Measurements from ENCODE around the gene TCERG1L.

The TCERG1L gene

GRCh38 chr10:131280101-131280500 is 31.4 kb downstream of the TCERG1L start:
- H3K9ac ChIP-seq: no peak overlapping the region
- H3K36me3 ChIP-seq: peaks cover 0 to 61% (median 5%) of the 10 kb centered on the region in 11 experiments; a peak in 11 of 22 replicates
- H3K4me1 ChIP-seq: peaks cover 10 to 28% (median 19%) of the 10 kb centered on the region in 10 experiments; a peak in 19 of 20 replicates
- H3K27me3 ChIP-seq: no peaks in the 10 kb centered on the region
- peaks cover 0 to 14% (median 7%) of the 10 kb centered on the region in 11 experiments; a peak in 12 of 22 replicates for H3K9me3 ChIP-seq (replicated peaks in 1 of 11)
- no peak overlapping the region for H3K4me3 ChIP-seq
- no peak for TF ChIP-seq Cebpa-rat (IDR thresholded peaks at IDR 0.05)
- H4K20me1 ChIP-seq: peaks cover 0 to 47% (median 0%) of the 10 kb centered on the region in 11 experiments; a peak in 3 of 22 replicates
- H3K27ac ChIP-seq: no peak overlapping the region
- 0 out of 22 replicates have a peak overlapping the region, but pooled peaks of 1 of the 11 experiments have one; percentile 11 for H3K4me2 ChIP-seq

- Histone ChIP-seq H3K9me3 (replicated peaks in 1 of 11) (peaks cover 0 to 9% (median 3%) of the 10 kb centered on the region in 11 experiments; a peak in 8 of 22 replicates), H3K27me3 (no peaks in the 10 kb centered on the region), H3K4me1 (peaks cover 10 to 28% (median 20%) of the 10 kb centered on the region in 10 experiments; a peak in 19 of 20 replicates), H3K4me3 (no peak overlapping the region), H3K4me2 (0 out of 22 replicates have a peak overlapping the region, but pooled peaks of 2 of the 11 experiments have one; percentile 11 to 14), H3K27ac (no peak overlapping the region; a peak in 1 of 22 replicates), H3K9ac (no peak overlapping the region), H3K36me3 (peaks cover 0 to 63% (median 5%) of the 10 kb centered on the region in 11 experiments; a peak in 11 of 22 replicates), H4K20me1 (peaks cover 0 to 51% (median 0%) of the 10 kb centered on the region in 11 experiments; a peak in 3 of 22 replicates)
- TF ChIP-seq Cebpa-rat (IDR thresholded peaks at IDR 0.05): no peak
These were observed 32.0 kb downstream of the TCERG1L start for GRCh38 chr10:131279516-131279915.

- no peak overlapping the region for H3K4me3 ChIP-seq
- peaks cover 0 to 49% (median 0%) of the 10 kb centered on the region in 11 experiments; a peak in 3 of 22 replicates for H4K20me1 ChIP-seq
- TF ChIP-seq Cebpa-rat (IDR thresholded peaks at IDR 0.05): no peak
- H3K27ac ChIP-seq: no peak overlapping the region
- H3K4me1 ChIP-seq: peaks cover 5 to 27% (median 23%) of the 10 kb centered on the region in 10 experiments; a peak in 19 of 20 replicates
- no peak overlapping the region for H3K9ac ChIP-seq
- H3K4me2 ChIP-seq: no peak overlapping the region
- no peaks in the 10 kb centered on the region for H3K27me3 ChIP-seq
- peaks cover 0 to 3% (median 0%) of the 10 kb centered on the region in 11 experiments; a peak in 1 of 22 replicates for H3K9me3 ChIP-seq (replicated peaks in 1 of 11)
- peaks cover 0 to 70% (median 13%) of the 10 kb centered on the region in 11 experiments; a peak in 10 of 22 replicates for H3K36me3 ChIP-seq
These were observed 33.6 kb downstream of the TCERG1L start for GRCh38 chr10:131277969-131278368.

- Histone ChIP-seq H3K27ac (no peak overlapping the region), H3K4me3 (no peak overlapping the region), H3K4me1 (peaks cover 0 to 26% (median 20%) of the 10 kb centered on the region in 10 experiments; a peak in 15 of 20 replicates), H3K9ac (no peak overlapping the region), H3K4me2 (no peak overlapping the region), H3K27me3 (no peaks in the 10 kb centered on the region), H3K36me3 (peaks cover 0 to 70% (median 16%) of the 10 kb centered on the region in 11 experiments; a peak in 10 of 22 replicates), H3K9me3 (replicated peaks in 1 of 11) (peaks cover 0 to 3% (median 0%) of the 10 kb centered on the region in 11 experiments; a peak in 1 of 22 replicates), H4K20me1 (peaks cover 0 to 48% (median 0%) of the 10 kb centered on the region in 11 experiments; a peak in 3 of 22 replicates)
- TF ChIP-seq Cebpa-rat (IDR thresholded peaks at IDR 0.05): no peak
These were observed 34.2 kb downstream of the TCERG1L start for GRCh38 chr10:131277278-131277677.

- Histone ChIP-seq H3K27me3 (no peaks in the 10 kb centered on the region), H3K9me3 (replicated peaks in 1 of 11) (peaks cover 0 to 6% (median 0%) of the 10 kb centered on the region in 11 experiments; a peak in 2 of 22 replicates)
- TF ChIP-seq Cebpa-rat (IDR thresholded peaks at IDR 0.05): no peak
These were observed 35.8 kb downstream of the TCERG1L start for GRCh38 chr10:131275691-131276090.

GRCh38 chr10:131274883-131275282 is 36.6 kb downstream of the TCERG1L start:
- H4K20me1 ChIP-seq: peaks cover 0 to 36% (median 0%) of the 10 kb centered on the region in 11 experiments; a peak in 3 of 22 replicates
- H3K9me3 ChIP-seq (replicated peaks in 1 of 11): peaks cover 0 to 6% (median 0%) of the 10 kb centered on the region in 11 experiments; a peak in 3 of 22 replicates
- peaks cover 13 to 47% (median 30%) of the 10 kb centered on the region in 10 experiments; a peak in 19 of 20 replicates for H3K4me1 ChIP-seq
- peak overlapping the region in 2 of 11 experiments; percentile 78 to 79; a peak in 3 of 22 replicates for H3K4me2 ChIP-seq
- H3K36me3 ChIP-seq: peaks cover 0 to 84% (median 12%) of the 10 kb centered on the region in 11 experiments; a peak in 9 of 22 replicates
- no peak overlapping the region for H3K27ac ChIP-seq
- no peak for TF ChIP-seq Cebpa-rat (IDR thresholded peaks at IDR 0.05)
- no peak overlapping the region for H3K9ac ChIP-seq
- H3K4me3 ChIP-seq: no peak overlapping the region
- no peaks in the 10 kb centered on the region for H3K27me3 ChIP-seq

More at GRCh38 chr10:131275691-131276090, 35.8 kb downstream of the TCERG1L start:
- Histone ChIP-seq H3K4me1 (peaks cover 9 to 40% (median 28%) of the 10 kb centered on the region in 10 experiments; a peak in 19 of 20 replicates), H3K27ac (no peak overlapping the region), H3K4me2 (no peak overlapping the region), H3K36me3 (peaks cover 0 to 76% (median 12%) of the 10 kb centered on the region in 11 experiments; a peak in 9 of 22 replicates), H3K9ac (no peak overlapping the region), H3K4me3 (no peak overlapping the region), H4K20me1 (peaks cover 0 to 44% (median 0%) of the 10 kb centered on the region in 11 experiments; a peak in 3 of 22 replicates)

GRCh38 chr10:131274133-131274880 is 37.2 kb downstream of the TCERG1L start:
- Histone ChIP-seq H4K20me1 (peaks cover 0 to 32% (median 0%) of the 10 kb centered on the region in 11 experiments; a peak in 3 of 22 replicates), H3K9ac (no peak overlapping the region), H3K4me3 (no peak overlapping the region), H3K27ac (no peak overlapping the region), H3K4me1 (peaks cover 13 to 46% (median 30%) of the 10 kb centered on the region in 10 experiments; a peak in 19 of 20 replicates), H3K4me2 (peak overlapping the region in 5 of 11 experiments; percentile 8 to 79 (median 66); a peak in 6 of 22 replicates), H3K36me3 (peaks cover 0 to 88% (median 12%) of the 10 kb centered on the region in 11 experiments; a peak in 8 of 22 replicates), H3K9me3 (replicated peaks in 1 of 11) (peaks cover 0 to 11% (median 0%) of the 10 kb centered on the region in 11 experiments; a peak in 4 of 22 replicates), H3K27me3 (no peaks in the 10 kb centered on the region)
- no peak for TF ChIP-seq Cebpa-rat (IDR thresholded peaks at IDR 0.05)

- Histone ChIP-seq H3K4me2 (peak overlapping the region in 4 of 11 experiments; percentile 8 to 79 (median 72); a peak in 6 of 22 replicates), H3K4me1 (peaks cover 13 to 46% (median 27%) of the 10 kb centered on the region in 10 experiments; a peak in 19 of 20 replicates)
These were observed 38.0 kb downstream of the TCERG1L start for GRCh38 chr10:131273476-131273875.

More at GRCh38 chr10:131273476-131273875, 38.0 kb downstream of the TCERG1L start:
- Histone ChIP-seq H3K9me3 (replicated peaks in 1 of 11) (peaks cover 0 to 19% (median 3%) of the 10 kb centered on the region in 11 experiments; a peak in 16 of 22 replicates), H3K27me3 (no peaks in the 10 kb centered on the region), H4K20me1 (peaks cover 0 to 25% (median 0%) of the 10 kb centered on the region in 11 experiments; a peak in 3 of 22 replicates), H3K36me3 (peaks cover 0 to 92% (median 16%) of the 10 kb centered on the region in 11 experiments; a peak in 8 of 22 replicates), H3K9ac (no peak overlapping the region), H3K27ac (peak overlapping the region in 2 of 11 experiments; percentile 19 to 23; a peak in 2 of 22 replicates), H3K4me3 (no peak overlapping the region)
- TF ChIP-seq Cebpa-rat (IDR thresholded peaks at IDR 0.05): no peak

All from BLaER1 treated with 17β-estradiol and CSF1 and Interleukin-3, amounts not matched to agents 10 nM and 100 nM (cell line).